CD4-positive, CD25-positive, alpha-beta regulatory T cell (primary cell): ENCODE data around the gene CGB2. TPM values are rescaled to one million over a fixed set of nuclear protein-coding genes. Genes with fewer than 3 reads are reported as not detected.

Source experiments
- ATAC-seq, 2 donors: fragments of 150-1000 bp; cut with Tn5 transposase; one replicate each; pipeline ENCODE4 v1.10.0; 2021; ENCODE audit warnings: low read depth in 2 of 2, moderate number of reproducible peaks in 2 of 2, moderate library complexity in 1 of 2
- DNase-seq, 3 donors: peaks; one replicate each; pipeline versions ENCODE4 v3.0.0 to v3.0.0-alpha.2; 2012 to 2022; ENCODE audit warnings: mixed read lengths in 1 of 3
- H3K27ac ChIP-seq: one replicate; pipeline ENCODE4 v1.7.0; 2013; ENCODE audit warnings: mild to moderate bottlenecking, low read length; ENCODE audit not compliant: insufficient read depth, poor library complexity, severe bottlenecking
- H3K27me3 ChIP-seq: one replicate; pipeline ENCODE4 v1.7.0; 2013; ENCODE audit warnings: low read length; ENCODE audit not compliant: control insufficient read depth, insufficient read depth
- H3K36me3 ChIP-seq: one replicate; pipeline ENCODE4 v1.7.0; 2013; ENCODE audit warnings: mild to moderate bottlenecking, low read length, moderate library complexity; ENCODE audit not compliant: control insufficient read depth, insufficient read depth
- H3K4me1 ChIP-seq: 2 replicates; pipeline ENCODE4 v1.7.0; 2013; ENCODE audit warnings: mild to moderate bottlenecking, low read length; ENCODE audit not compliant: insufficient read depth, control insufficient read depth, poor library complexity, severe bottlenecking
- H3K4me3 ChIP-seq: one replicate; pipeline ENCODE4 v1.7.0; 2013; ENCODE audit warnings: low read depth, mild to moderate bottlenecking, low read length, moderate library complexity
- H3K9me3 ChIP-seq, 2 experiments: 1 replicate in 1 of 2; 2 replicates in 1 of 2; pipeline ENCODE4 v1.7.0; 2013; ENCODE audit warnings: low read length in 2 of 2, mild to moderate bottlenecking in 1 of 2, moderate library complexity in 1 of 2; ENCODE audit not compliant: control insufficient read depth in 2 of 2
- H3K27ac Mint-ChIP-seq, 3 donors: one replicate each; pipeline ENCODE4 v1.8.0; 2020 to 2022; ENCODE audit warnings: mild to moderate bottlenecking in 3 of 3, mixed read lengths in 3 of 3, moderate library complexity in 2 of 3
- H3K27me3 Mint-ChIP-seq: one replicate; pipeline ENCODE4 v1.8.0; 2022; ENCODE audit warnings: mild to moderate bottlenecking, mixed read lengths
- H3K36me3 Mint-ChIP-seq: one replicate; pipeline ENCODE4 v1.8.0; 2020; ENCODE audit warnings: mixed read lengths
- H3K4me1 Mint-ChIP-seq, 4 donors: one replicate each; pipeline ENCODE4 v1.8.0; 2020 to 2022; ENCODE audit warnings: mixed read lengths in 4 of 4, mild to moderate bottlenecking in 1 of 4
- H3K4me3 Mint-ChIP-seq, 4 donors: one replicate each; pipeline ENCODE4 v1.8.0; 2020 to 2022; ENCODE audit warnings: mild to moderate bottlenecking in 4 of 4, mixed read lengths in 4 of 4, moderate library complexity in 3 of 4
- H3K9me3 Mint-ChIP-seq, 7 donors: one replicate each; pipeline ENCODE4 v1.8.0; 2020 to 2022; ENCODE audit warnings: mixed read lengths in 7 of 7, mild to moderate bottlenecking in 3 of 7, moderate library complexity in 2 of 7
- polyA plus RNA-seq, 4 donors: library from polyadenylated mRNA; unstranded; fragments of 300-500 nt; fragmentation: Illumina TruSeq; gene quantifications; one replicate each; pipeline ENCODE4 v1.2.3, GENCODE V29; 2021
- total RNA-seq: library from RNA; stranded (reverse); gene quantifications from one replicate; pipeline ENCODE4 v1.2.3, GENCODE V29; 2022

The CGB2 gene
- total and polyA plus RNA-seq, 5 donors from 2014 or later: not detected

- Mint-ChIP-seq H3K9me3 (peaks cover 0 to 2% (median 0%) of the 10 kb centered on the region in 7 donors), H3K4me1 (peaks cover 0 to 12% (median 6%) of the 10 kb centered on the region in 4 donors), H3K36me3 (no peaks in the 10 kb centered on the region), H3K27me3 (peaks cover 17% of the 10 kb centered on the region), H3K4me3 (no peak overlapping the region), H3K27ac (no peak overlapping the region)
- no peak overlapping the region for H3K27ac ChIP-seq
- no peak overlapping the region for H3K4me3 ChIP-seq
- H3K9me3 ChIP-seq: no peaks in the 10 kb centered on the region
- no peaks in the 10 kb centered on the region for H3K36me3 ChIP-seq
- ATAC-seq: no peak
- DNase-seq: no peak
- peaks cover 5% of the 10 kb centered on the region for H3K4me1 ChIP-seq
- no peaks in the 10 kb centered on the region for H3K27me3 ChIP-seq
Measured at GRCh38 chr19:49080392-49080791, 48.7 kb downstream of the CGB2 start.

GRCh38 chr19:49081273-49081672 lies 49.6 kb downstream of the CGB2 start:
- Mint-ChIP-seq H3K27me3 (peaks cover 15% of the 10 kb centered on the region), H3K4me3 (peak overlapping the region in 1 of 4 donors; percentile 81), H3K4me1 (peaks cover 0 to 17% (median 10%) of the 10 kb centered on the region in 4 donors), H3K9me3 (peaks cover 0 to 2% (median 0%) of the 10 kb centered on the region in 7 donors), H3K36me3 (peaks cover 2% of the 10 kb centered on the region), H3K27ac (no peak overlapping the region)
- Histone ChIP-seq H3K4me3 (no peak overlapping the region), H3K36me3 (no peaks in the 10 kb centered on the region), H3K27ac (no peak overlapping the region), H3K4me1 (peaks cover 12% of the 10 kb centered on the region), H3K9me3 (no peaks in the 10 kb centered on the region), H3K27me3 (no peaks in the 10 kb centered on the region)
- no peak for DNase-seq
- no peak for ATAC-seq

Other genes starting within 250 kb of the CGB2 start
- gene BCAT2, start 220.9 kb upstream of the CGB2 start, total RNA-seq: 16.4 TPM
- gene BCAT2, start 220.9 kb upstream of the CGB2 start, polyA plus RNA-seq: 10 to 100 TPM; 19.5 to 23.0 (median 21.2) TPM
- gene HSD17B14, start 195.4 kb upstream of the CGB2 start, total RNA-seq: 0.49 TPM
- 1 to 10 TPM in 1 of 4 donors, under 1 TPM in 3; 0.29 to 2.0 (median 0.61) TPM for gene HSD17B14, start 195.4 kb upstream of the CGB2 start, polyA plus RNA-seq
- gene PLEKHA4, start 163.3 kb upstream of the CGB2 start, total RNA-seq: 2.8 TPM
- gene PLEKHA4, start 163.3 kb upstream of the CGB2 start, polyA plus RNA-seq: 1 to 10 TPM in 3 of 4 donors, under 1 TPM in 1; 0.84 to 4.6 (median 1.7) TPM
- gene PPP1R15A, start 159.5 kb upstream of the CGB2 start, total RNA-seq: 840 TPM
- gene PPP1R15A, start 159.5 kb upstream of the CGB2 start, polyA plus RNA-seq: 10 to 100 TPM; 39.1 to 65.6 (median 52.4) TPM
- gene TULP2, start 133.1 kb upstream of the CGB2 start, total RNA-seq: not detected
- gene TULP2, start 133.1 kb upstream of the CGB2 start, polyA plus RNA-seq: not detected
- 133 TPM for gene NUCB1, start 131.6 kb upstream of the CGB2 start, total RNA-seq
- gene NUCB1, start 131.6 kb upstream of the CGB2 start, polyA plus RNA-seq: 10 to 100 TPM; 72.8 to 99.3 (median 86.4) TPM
- not detected for gene DHDH, start 98.2 kb upstream of the CGB2 start, total RNA-seq
- gene DHDH, start 98.2 kb upstream of the CGB2 start, polyA plus RNA-seq: 1 to 10 TPM in 2 of 4 donors, under 1 TPM in 2; 0.68 to 2.4 (median 1.1) TPM
- gene BAX, start 77.0 kb upstream of the CGB2 start, total RNA-seq: 92.8 TPM
- gene BAX, start 77.0 kb upstream of the CGB2 start, polyA plus RNA-seq: 10 to 100 TPM; 47.9 to 73.1 (median 61.1) TPM
- 575 TPM for gene FTL, start 66.6 kb upstream of the CGB2 start, total RNA-seq
- gene FTL, start 66.6 kb upstream of the CGB2 start, polyA plus RNA-seq: 1,000 to 10,000 TPM; 4,061 to 5,675 (median 4,823) TPM
- gene GYS1, start 38.6 kb upstream of the CGB2 start, total RNA-seq: 37.1 TPM
- 10 to 100 TPM; 24.5 to 28.8 (median 26.2) TPM for gene GYS1, start 38.6 kb upstream of the CGB2 start, polyA plus RNA-seq
- 18.5 TPM for gene RUVBL2, start 38.0 kb upstream of the CGB2 start, total RNA-seq
- 10 to 100 TPM; 49.1 to 60.2 (median 52.9) TPM for gene RUVBL2, start 38.0 kb upstream of the CGB2 start, polyA plus RNA-seq
- not detected for gene LHB, start 14.8 kb upstream of the CGB2 start, total RNA-seq
- not detected for gene LHB, start 14.8 kb upstream of the CGB2 start, polyA plus RNA-seq
- not detected for gene CGB3, start 7.6 kb upstream of the CGB2 start, total RNA-seq
- not detected for gene CGB3, start 7.6 kb upstream of the CGB2 start, polyA plus RNA-seq
- gene CGB1, start 5.0 kb downstream of the CGB2 start, total RNA-seq: not detected
- not detected for gene CGB1, start 5.0 kb downstream of the CGB2 start, polyA plus RNA-seq
- not detected for gene CGB5, start 12.0 kb downstream of the CGB2 start, total RNA-seq
- not detected for gene CGB5, start 12.0 kb downstream of the CGB2 start, polyA plus RNA-seq
- gene CGB8, start 17.2 kb downstream of the CGB2 start, total RNA-seq: not detected
- not detected for gene CGB8, start 17.2 kb downstream of the CGB2 start, polyA plus RNA-seq
- not detected for gene CGB7, start 25.9 kb downstream of the CGB2 start, total RNA-seq
- gene CGB7, start 25.9 kb downstream of the CGB2 start, polyA plus RNA-seq: not detected
- not detected for gene NTF4, start 32.9 kb downstream of the CGB2 start, total RNA-seq
- gene NTF4, start 32.9 kb downstream of the CGB2 start, polyA plus RNA-seq: not detected
- gene KCNA7, start 40.8 kb downstream of the CGB2 start, total RNA-seq: not detected
- not detected for gene KCNA7, start 40.8 kb downstream of the CGB2 start, polyA plus RNA-seq
- gene SNRNP70, start 53.6 kb downstream of the CGB2 start, total RNA-seq: 381 TPM
- gene SNRNP70, start 53.6 kb downstream of the CGB2 start, polyA plus RNA-seq: 10 to 100 TPM; 45.5 to 55.4 (median 52.2) TPM
- gene LIN7B, start 82.5 kb downstream of the CGB2 start, total RNA-seq: 5.5 TPM
- gene LIN7B, start 82.5 kb downstream of the CGB2 start, polyA plus RNA-seq: 1 to 10 TPM; 2.6 to 4.4 (median 4.2) TPM
- gene C19orf73, start 87.3 kb downstream of the CGB2 start, total RNA-seq: 1.7 TPM
- 1 to 10 TPM; 1.1 to 3.7 (median 2.0) TPM for gene C19orf73, start 87.3 kb downstream of the CGB2 start, polyA plus RNA-seq
- 2.6 TPM for gene PPFIA3, start 87.7 kb downstream of the CGB2 start, total RNA-seq
- gene PPFIA3, start 87.7 kb downstream of the CGB2 start, polyA plus RNA-seq: under 1 TPM in 3 of 4 donors, not detected in 1; 0.11 to 0.17 (median 0.17) TPM
- gene HRC, start 123.5 kb downstream of the CGB2 start, total RNA-seq: not detected
- gene HRC, start 123.5 kb downstream of the CGB2 start, polyA plus RNA-seq: not detected
- not detected for gene TRPM4, start 125.9 kb downstream of the CGB2 start, total RNA-seq
- gene TRPM4, start 125.9 kb downstream of the CGB2 start, polyA plus RNA-seq: not detected